Progenitor cell of endocrine pancreas (in vitro differentiated cells): ENCODE measurements around the gene HCFC1. TPM values are rescaled to one million over a fixed set of nuclear protein-coding genes. Genes with fewer than 3 reads are reported as not detected.
"Not testable (repeated sequence)": the region's sequence is repeated elsewhere in the genome, so short reads cannot be mapped to it uniquely, and the experiment has no call there.

ENCODE experiments used
- DNase-seq: peaks from one replicate; pipeline ENCODE4 v3.0.0; 2021; ENCODE audit warnings: low spot score; ENCODE audit not compliant: unreplicated experiment
- H3K27ac Mint-ChIP-seq: 2 replicates; pipeline ENCODE4 v1.8.0; 2021; ENCODE audit warnings: mild to moderate bottlenecking, moderate library complexity, mixed read lengths
- H3K27me3 Mint-ChIP-seq: 2 replicates; pipeline ENCODE4 v1.8.0; 2021; ENCODE audit warnings: mixed read lengths
- H3K36me3 Mint-ChIP-seq: 2 replicates; pipeline ENCODE4 v1.8.0; 2022; ENCODE audit warnings: mixed read lengths; ENCODE audit not compliant: insufficient read depth
- H3K4me1 Mint-ChIP-seq: 2 replicates; pipeline ENCODE4 v1.8.0; 2021; ENCODE audit warnings: low read depth, mixed read lengths
- H3K4me3 Mint-ChIP-seq: 2 replicates; pipeline ENCODE4 v1.8.0; 2021; ENCODE audit warnings: low read depth, mild to moderate bottlenecking, moderate library complexity, mixed read lengths
- H3K9me3 Mint-ChIP-seq: 2 replicates; pipeline ENCODE4 v1.8.0; 2021; ENCODE audit warnings: low read depth, mixed read lengths
- total RNA-seq: library from RNA; stranded (reverse); gene quantifications from 2 replicates; pipeline ENCODE4 v1.2.1, GENCODE V29; 2021
- TF ChIP-seq, protein P1 (sequence below): fragments of 200-600 bp; sonication (generic); IDR thresholded peaks from one replicate; pipeline ENCODE4 v1.5.0; 2021; ENCODE audit warnings: antibody characterized with exemption, mild to moderate bottlenecking; ENCODE audit not compliant: unreplicated experiment

HCFC1 gene
- total RNA-seq, 1 donor from 2014 or later = 121 TPM

DNA sequence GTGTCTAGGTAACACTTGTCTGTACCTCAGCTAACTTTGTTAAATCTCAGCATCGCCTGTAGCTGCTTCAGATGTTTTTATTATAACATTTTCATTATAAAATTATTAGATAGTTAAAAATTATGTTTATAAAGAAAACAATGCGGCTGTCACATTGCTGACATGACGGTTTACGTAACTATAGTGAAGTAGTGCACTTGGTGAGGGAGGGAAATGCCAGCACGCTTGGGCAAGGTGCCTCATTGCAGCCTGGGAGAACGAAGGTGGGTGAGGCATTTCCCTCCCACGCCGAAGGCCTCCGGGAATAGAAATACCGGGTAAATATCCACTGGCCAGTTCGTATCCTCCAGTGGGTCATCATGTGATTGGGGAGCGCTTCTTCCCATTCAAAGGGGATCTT, 16.9 kb upstream of the HCFC1 start:
- Mint-ChIP-seq H3K4me1 (no peaks in the 10 kb centered on the region), H3K27ac (no peak overlapping the region), H3K9me3 (no peaks in the 10 kb centered on the region), H3K36me3 (peaks cover 2% of the 10 kb centered on the region), H3K27me3 (no peaks in the 10 kb centered on the region), H3K4me3 (no peak overlapping the region)
- TF ChIP-seq, protein P1, sequence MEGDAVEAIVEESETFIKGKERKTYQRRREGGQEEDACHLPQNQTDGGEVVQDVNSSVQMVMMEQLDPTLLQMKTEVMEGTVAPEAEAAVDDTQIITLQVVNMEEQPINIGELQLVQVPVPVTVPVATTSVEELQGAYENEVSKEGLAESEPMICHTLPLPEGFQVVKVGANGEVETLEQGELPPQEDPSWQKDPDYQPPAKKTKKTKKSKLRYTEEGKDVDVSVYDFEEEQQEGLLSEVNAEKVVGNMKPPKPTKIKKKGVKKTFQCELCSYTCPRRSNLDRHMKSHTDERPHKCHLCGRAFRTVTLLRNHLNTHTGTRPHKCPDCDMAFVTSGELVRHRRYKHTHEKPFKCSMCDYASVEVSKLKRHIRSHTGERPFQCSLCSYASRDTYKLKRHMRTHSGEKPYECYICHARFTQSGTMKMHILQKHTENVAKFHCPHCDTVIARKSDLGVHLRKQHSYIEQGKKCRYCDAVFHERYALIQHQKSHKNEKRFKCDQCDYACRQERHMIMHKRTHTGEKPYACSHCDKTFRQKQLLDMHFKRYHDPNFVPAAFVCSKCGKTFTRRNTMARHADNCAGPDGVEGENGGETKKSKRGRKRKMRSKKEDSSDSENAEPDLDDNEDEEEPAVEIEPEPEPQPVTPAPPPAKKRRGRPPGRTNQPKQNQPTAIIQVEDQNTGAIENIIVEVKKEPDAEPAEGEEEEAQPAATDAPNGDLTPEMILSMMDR = no peak
- no peak for DNase-seq

DNA sequence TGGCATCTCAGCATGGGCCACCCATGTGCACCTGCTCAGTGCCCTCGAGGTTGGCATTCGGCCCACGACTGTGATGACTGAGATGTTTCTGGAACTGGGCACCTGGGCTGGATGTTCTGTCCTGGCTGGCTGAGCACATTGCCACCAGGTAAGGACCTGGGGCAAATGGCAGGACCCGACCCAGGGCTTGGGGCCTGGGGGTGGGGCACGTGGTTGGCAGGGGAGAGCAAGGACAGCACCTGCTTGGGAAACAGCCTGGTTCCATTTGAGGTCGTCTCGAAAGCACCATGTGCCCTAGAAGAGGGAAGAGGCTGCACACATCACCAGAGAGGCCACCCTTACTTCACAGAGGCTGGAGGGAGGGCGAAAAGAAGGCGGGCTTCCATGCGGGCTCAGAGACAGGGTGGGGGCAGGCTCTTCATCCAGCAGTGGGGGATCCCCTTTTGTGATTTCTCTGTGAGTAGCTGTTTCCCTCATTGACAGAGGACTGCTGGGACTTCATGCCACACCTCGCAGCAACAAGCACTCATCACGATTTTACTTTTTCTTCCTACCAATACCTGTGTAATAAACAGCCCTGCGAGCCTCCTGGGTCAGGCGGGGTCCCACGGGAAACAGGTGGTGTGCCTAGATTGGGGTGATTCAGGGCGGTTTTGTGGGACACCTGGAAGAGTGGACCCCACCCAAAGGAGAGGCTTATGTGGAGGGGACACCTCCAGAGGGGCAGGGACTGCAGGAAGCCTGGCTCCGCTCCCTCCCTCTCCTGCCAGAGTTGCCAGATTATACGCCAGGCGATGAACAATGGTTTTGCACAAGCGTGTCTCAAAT, 12.9 kb upstream of the HCFC1 start:
- H3K9me3 Mint-ChIP-seq = no peaks in the 10 kb centered on the region

DNA sequence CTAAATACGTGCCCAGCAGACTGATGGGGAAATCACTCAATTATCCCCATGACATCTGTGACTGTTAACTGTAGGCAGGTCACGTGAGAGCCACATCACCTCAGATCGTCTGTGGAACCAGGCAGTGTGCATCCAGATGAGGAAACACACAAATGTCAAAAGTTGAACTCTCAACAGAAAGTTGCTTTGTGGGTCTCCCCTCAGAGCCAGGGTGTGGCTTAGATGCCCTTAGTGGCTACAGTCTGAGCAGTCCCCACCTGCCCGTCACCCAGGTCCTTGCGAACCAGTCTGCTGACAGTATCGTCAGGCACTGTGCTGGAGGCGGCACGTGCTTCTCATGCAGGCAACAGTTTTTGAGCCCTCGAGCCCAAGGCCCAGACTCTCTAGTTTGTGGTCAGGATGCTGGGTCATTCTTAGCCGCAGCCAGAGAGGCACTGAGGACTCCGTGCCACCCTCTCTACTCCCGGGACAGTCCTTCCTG, 11.7 kb upstream of the HCFC1 start:
- Mint-ChIP-seq H3K9me3 (no peaks in the 10 kb centered on the region), H3K27me3 (no peaks in the 10 kb centered on the region), H3K4me3 (no peak overlapping the region), H3K27ac (no peak overlapping the region), H3K4me1 (no peaks in the 10 kb centered on the region), H3K36me3 (peaks cover 12% of the 10 kb centered on the region)
- TF ChIP-seq, protein P1 = no peak
- no peak for DNase-seq

More for the DNA sequence above, 12.9 kb upstream of the HCFC1 start:
- no peak for DNase-seq
- Mint-ChIP-seq H3K4me1 (no peaks in the 10 kb centered on the region), H3K36me3 (peaks cover 12% of the 10 kb centered on the region), H3K27ac (no peak overlapping the region), H3K27me3 (no peaks in the 10 kb centered on the region), H3K4me3 (no peak overlapping the region)
- TF ChIP-seq, protein P1 = no peak

DNA sequence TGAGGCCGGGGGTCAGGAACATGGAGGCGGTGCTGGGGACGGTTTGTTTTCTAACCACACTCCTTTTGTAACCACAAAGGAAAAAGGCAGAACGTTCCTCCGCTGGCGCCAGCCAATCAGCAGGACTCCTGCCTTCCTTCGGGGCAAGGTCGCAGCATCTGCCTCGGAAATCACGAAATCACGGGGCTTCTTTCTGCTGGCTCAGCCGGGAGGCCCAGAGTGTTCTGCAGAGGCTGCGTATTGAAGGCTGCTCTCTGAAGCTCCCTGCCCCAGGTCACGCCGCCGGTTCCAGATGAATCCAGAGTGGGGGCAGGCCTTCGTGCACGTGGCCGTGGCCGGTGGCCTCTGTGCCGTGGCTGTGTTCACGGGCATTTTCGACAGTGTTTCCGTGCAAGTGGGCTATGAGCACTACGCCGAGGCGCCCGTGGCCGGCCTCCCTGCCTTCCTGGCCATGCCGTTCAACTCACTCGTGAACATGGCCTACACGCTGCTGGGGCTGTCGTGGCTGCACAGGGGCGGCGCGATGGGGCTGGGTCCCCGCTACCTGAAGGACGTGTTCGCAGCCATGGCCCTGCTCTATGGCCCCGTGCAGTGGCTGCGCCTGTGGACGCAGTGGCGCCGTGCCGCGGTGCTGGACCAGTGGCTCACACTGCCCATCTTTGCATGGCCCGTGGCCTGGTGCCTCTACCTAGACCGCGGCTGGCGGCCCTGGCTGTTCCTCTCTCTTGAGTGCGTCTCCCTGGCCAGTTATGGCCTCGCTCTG, 10.3 kb upstream of the HCFC1 start:
- no peaks in the 10 kb centered on the region for H3K27me3 Mint-ChIP-seq
- no peaks in the 10 kb centered on the region for H3K9me3 Mint-ChIP-seq
- no peak overlapping the region for H3K27ac Mint-ChIP-seq
- no peak overlapping the region for H3K4me3 Mint-ChIP-seq
- no peak for DNase-seq
- no peaks in the 10 kb centered on the region for H3K4me1 Mint-ChIP-seq
- TF ChIP-seq, protein P1 = no peak
- H3K36me3 Mint-ChIP-seq = peaks cover 12% of the 10 kb centered on the region

DNA sequence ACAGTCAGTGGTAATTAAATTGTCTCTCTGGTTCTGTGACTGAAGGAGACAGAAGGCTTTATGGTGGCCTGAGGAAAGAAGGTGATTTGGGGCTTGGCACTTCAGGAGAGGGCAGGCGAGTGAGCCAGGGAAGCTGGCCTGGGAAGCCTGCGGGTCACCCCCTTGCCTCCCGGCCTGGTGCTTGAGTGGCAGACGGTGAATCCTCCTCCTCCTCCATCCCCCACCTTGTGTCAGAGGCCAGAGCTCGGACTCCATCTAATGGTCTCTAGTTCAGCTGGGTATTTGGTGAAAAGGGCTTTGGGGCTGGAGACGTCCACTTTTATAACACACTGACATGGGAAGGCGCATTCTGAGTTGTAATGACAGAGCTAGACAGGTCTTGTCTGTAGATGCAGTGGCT, 9.6 kb upstream of the HCFC1 start:
- H3K27me3 Mint-ChIP-seq = no peaks in the 10 kb centered on the region
- no peak overlapping the region for H3K4me3 Mint-ChIP-seq
- H3K36me3 Mint-ChIP-seq = peaks cover 12% of the 10 kb centered on the region
- H3K27ac Mint-ChIP-seq = no peak overlapping the region
- H3K9me3 Mint-ChIP-seq = no peaks in the 10 kb centered on the region
- TF ChIP-seq, protein P1 = no peak
- H3K4me1 Mint-ChIP-seq = no peaks in the 10 kb centered on the region
- no peak for DNase-seq

DNA sequence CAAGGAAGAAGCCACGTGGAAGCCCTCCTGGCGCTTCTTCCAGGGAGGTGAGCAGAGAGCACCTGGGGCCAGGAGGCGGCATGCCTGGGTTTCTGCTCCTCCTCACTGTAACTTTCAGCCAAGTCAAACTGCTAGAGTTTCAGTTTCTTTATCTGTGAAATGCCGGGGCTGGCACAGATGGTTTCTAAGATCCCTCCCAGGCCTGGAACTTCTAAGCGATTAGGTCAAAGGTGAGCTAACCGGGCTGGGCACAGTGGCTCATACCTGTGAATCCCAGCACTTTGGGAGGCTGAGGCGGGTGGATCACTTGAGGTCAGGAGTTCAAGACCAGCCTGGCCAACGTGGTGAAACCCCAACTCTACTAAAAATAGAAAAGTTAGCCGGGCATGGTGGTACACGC, 8.8 kb upstream of the HCFC1 start:
- not testable (repeated sequence) for H3K4me1 Mint-ChIP-seq, DNase-seq, H3K4me3 Mint-ChIP-seq, H3K27ac Mint-ChIP-seq, H3K27me3 Mint-ChIP-seq, H3K9me3 Mint-ChIP-seq
- peaks cover 13% of the 10 kb centered on the region for H3K36me3 Mint-ChIP-seq
